ENCODE data around the gene PEAK3.

GRCh38 chr19:2311093-2311492 is 29.1 kb upstream of the PEAK3 start:
- TF ChIP-seq USF2 (IDR thresholded peaks at IDR 0.05; ENCODE audit: borderline replicate concordance, low read depth, low read length) (no peak), ESRRA (IDR thresholded peaks at IDR 0.05; ENCODE audit: low read length) (no peak), CTCF (IDR thresholded peaks at IDR 0.05 in 2 of 3, conservative IDR thresholded peaks at IDR 0.05 in 1 of 3; ENCODE audit: control insufficient read depth in 2 of 3, extremely low read depth in 1 of 3, insufficient read depth in 1 of 3, low read depth in 3 of 3, low read length in 3 of 3) (no peak), ETV6 (conservative IDR thresholded peaks at IDR 0.05 in 1 of 2, IDR thresholded peaks at IDR 0.05 in 1 of 2; ENCODE audit: borderline replicate concordance in 1 of 2, low read depth in 1 of 2) (no peak), EED (IDR thresholded peaks at IDR 0.05; ENCODE audit: low read depth) (no peak), YY1 (IDR thresholded peaks at IDR 0.05; ENCODE audit: low read depth, low read length) (no peak), FOS (IDR thresholded peaks at IDR 0.05; ENCODE audit: borderline replicate concordance, extremely low read depth, insufficient read length) (no peak), POLR2A (IDR thresholded peaks at IDR 0.05; ENCODE audit: low read depth, low read length) (no peak), MYC (IDR thresholded peaks at IDR 0.05; ENCODE audit: insufficient read depth, insufficient read length, insufficient replicate concordance, low read length, severe bottlenecking) (no peak)
